SH-SY5Y (cell line): ENCODE data around the gene MRM2.

Source experiments
- GATA2 ChIP-seq: IDR thresholded peaks from 2 replicates; pipeline ENCODE4 v1.6.1; 2011; ENCODE audit warnings: mild to moderate bottlenecking, low read depth, low read length
- GATA3 ChIP-seq: IDR thresholded peaks from 2 replicates; pipeline ENCODE4 v1.6.1; 2011; ENCODE audit warnings: low read depth, mild to moderate bottlenecking, low read length, moderate library complexity

DNA sequence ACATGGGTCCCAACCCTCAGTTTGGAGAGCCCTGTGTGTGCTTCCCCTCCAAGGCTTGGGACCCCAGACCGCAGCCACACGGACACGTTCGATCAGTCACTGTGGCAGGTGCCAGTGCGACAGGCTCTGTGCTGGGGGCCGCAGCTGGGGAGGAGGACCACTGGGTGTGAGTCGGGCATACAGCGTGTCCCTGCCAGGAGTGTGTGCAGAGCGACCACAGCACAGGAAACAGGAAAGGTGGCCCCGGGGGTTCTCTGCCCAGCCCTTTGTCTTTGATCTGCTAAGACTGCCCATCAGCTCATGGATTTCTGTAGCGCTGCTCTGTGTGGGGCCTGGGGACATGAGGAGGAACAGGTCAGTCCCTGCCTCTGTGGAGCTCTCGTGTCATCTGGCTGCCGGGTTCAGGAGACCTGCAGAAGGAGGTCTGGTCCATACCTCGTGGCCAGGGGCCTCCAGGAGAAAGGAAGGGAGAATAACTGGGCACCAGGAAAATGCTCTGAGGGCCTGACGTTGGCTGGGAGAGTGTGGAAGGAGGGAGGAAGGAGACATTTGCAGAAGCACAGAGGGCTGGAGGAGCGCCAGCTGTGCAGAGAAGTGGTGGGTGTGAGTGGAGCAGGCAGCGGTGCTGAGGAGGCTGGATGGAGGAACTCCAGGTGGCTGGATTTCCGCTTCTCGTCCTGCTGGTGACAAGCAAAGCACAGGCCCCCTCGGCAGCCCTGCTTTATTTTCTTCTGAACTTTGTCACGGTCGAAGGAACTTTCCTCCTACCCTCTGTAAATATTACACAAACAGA is 4.1 kb upstream of the MRM2 start:
- TF ChIP-seq GATA2: no peak
- no peak for TF ChIP-seq GATA3
